AG09309 (cell line): ENCODE data around the gene ZNF563.

Experiments
- DNase-seq: peaks from one replicate; pipeline ENCODE4 v3.0.0-alpha.2; 2010; ENCODE audit warnings: low read depth
- H3K4me3 ChIP-seq: 2 replicates; pipeline ENCODE4 v1.5.1; 2011; ENCODE audit warnings: mild to moderate bottlenecking, low read depth, low read length, moderate library complexity; ENCODE audit not compliant: control insufficient read depth
- CTCF ChIP-seq: IDR thresholded peaks from 2 replicates; pipeline ENCODE4 v1.5.1; 2011; ENCODE audit warnings: mild to moderate bottlenecking, low read depth, low read length, inconsistent platforms; ENCODE audit not compliant: insufficient read depth, control insufficient read depth; ENCODE audit errors: missing control alignments

Gene ZNF563

GRCh38 chr19:12294249-12295158 is 38.9 kb downstream of the ZNF563 start, which contains the start of gene ZNF44:
TSS of gene ZNF44 (minus strand) at chr19:12294883. CDS start at chr19:12294694, 189 bp downstream.
- peak within 1 kb of the TSS; percentile 69 for H3K4me3 ChIP-seq
- DNase-seq: peak; percentile 68
- no peak for TF ChIP-seq CTCF

- peak overlapping the region; percentile 69 for H3K4me3 ChIP-seq
- no peak for TF ChIP-seq CTCF
- DNase-seq: peak; percentile 1
These were observed 39.6 kb downstream of the ZNF563 start for GRCh38 chr19:12293777-12294248.

GRCh38 chr19:12289790-12290065 is 43.7 kb downstream of the ZNF563 start:
- H3K4me3 ChIP-seq: no peak overlapping the region
- TF ChIP-seq CTCF: no peak
- DNase-seq: no peak

- no peak overlapping the region for H3K4me3 ChIP-seq
- no peak for DNase-seq
- TF ChIP-seq CTCF: no peak
These were observed 45.4 kb downstream of the ZNF563 start for GRCh38 chr19:12287958-12288500.

- TF ChIP-seq CTCF: no peak
- H3K4me3 ChIP-seq: no peak overlapping the region
- DNase-seq: no peak
These were observed 48.8 kb downstream of the ZNF563 start for GRCh38 chr19:12284631-12285030.

GRCh38 chr19:12284226-12284625 is 49.2 kb downstream of the ZNF563 start:
- no peak for TF ChIP-seq CTCF
- no peak overlapping the region for H3K4me3 ChIP-seq
- DNase-seq: no peak
